AG09309 (cell line): ENCODE results near the gene EFNA3.

Source experiments
- DNase-seq: peaks from one replicate; pipeline ENCODE4 v3.0.0-alpha.2; 2010; ENCODE audit warnings: low read depth
- H3K4me3 ChIP-seq: 2 replicates; pipeline ENCODE4 v1.5.1; 2011; ENCODE audit warnings: mild to moderate bottlenecking, low read depth, low read length, moderate library complexity; ENCODE audit not compliant: control insufficient read depth
- CTCF ChIP-seq: IDR thresholded peaks from 2 replicates; pipeline ENCODE4 v1.5.1; 2011; ENCODE audit warnings: mild to moderate bottlenecking, low read depth, low read length, inconsistent platforms; ENCODE audit not compliant: insufficient read depth, control insufficient read depth; ENCODE audit errors: missing control alignments

The EFNA3 gene

GRCh38 chr1:155051777-155052398 lies 26.7 kb upstream of the EFNA3 start:
- DNase-seq, result no peak

GRCh38 chr1:155052439-155053395 lies 25.9 kb upstream of the EFNA3 start:
- peak; percentile 46 for TF ChIP-seq CTCF
- DNase-seq, result no peak
- peak overlapping the region; percentile 76 for H3K4me3 ChIP-seq

More at GRCh38 chr1:155051777-155052398, 26.7 kb upstream of the EFNA3 start:
- TF ChIP-seq CTCF, result no peak
- H3K4me3 ChIP-seq, result peak overlapping the region; percentile 76

- no peak for TF ChIP-seq CTCF
- DNase-seq, result no peak
- H3K4me3 ChIP-seq, result no peak overlapping the region
Measured at GRCh38 chr1:155053531-155054105, 25.0 kb upstream of the EFNA3 start.

GRCh38 chr1:155057104-155057503 lies 21.5 kb upstream of the EFNA3 start:
- no peak overlapping the region for H3K4me3 ChIP-seq
- TF ChIP-seq CTCF, result no peak
- DNase-seq, result no peak

GRCh38 chr1:155057788-155058211 lies 20.8 kb upstream of the EFNA3 start:
- no peak overlapping the region for H3K4me3 ChIP-seq
- TF ChIP-seq CTCF, result no peak
- DNase-seq, result no peak

- TF ChIP-seq CTCF, result no peak
- no peak overlapping the region for H3K4me3 ChIP-seq
- DNase-seq, result no peak
Measured at GRCh38 chr1:155060736-155061135, 17.9 kb upstream of the EFNA3 start.
